Measurements from ENCODE around the gene HTRA3.

The HTRA3 gene

DNA sequence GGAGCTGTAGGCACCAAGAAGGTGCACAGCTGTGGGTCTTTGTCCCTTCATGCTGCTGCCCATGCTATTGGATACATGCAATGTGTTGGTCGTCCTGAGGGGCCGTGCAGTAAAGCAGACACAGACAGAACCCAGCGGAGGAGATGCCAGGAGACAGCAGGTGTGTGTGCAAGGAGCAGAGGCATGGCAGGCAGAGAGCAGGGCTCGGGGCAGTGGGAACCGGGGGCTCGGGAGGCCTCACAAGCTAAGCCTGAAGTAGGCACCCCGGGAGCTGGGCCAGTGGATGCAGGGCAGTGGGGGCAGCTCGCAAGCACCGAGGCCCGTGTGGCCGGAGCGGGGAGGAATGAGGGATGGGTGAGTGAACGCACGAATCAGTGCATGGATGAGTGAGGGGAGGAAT is 13.2 kb downstream of the HTRA3 start:
- no peak for DNase-seq

GRCh38 chr4:8283161-8283560 is 13.6 kb downstream of the HTRA3 start:
- no peak for DNase-seq

- no peak for DNase-seq
Observed at GRCh38 chr4:8283631-8284121, 14.1 kb downstream of the HTRA3 start.

DNA sequence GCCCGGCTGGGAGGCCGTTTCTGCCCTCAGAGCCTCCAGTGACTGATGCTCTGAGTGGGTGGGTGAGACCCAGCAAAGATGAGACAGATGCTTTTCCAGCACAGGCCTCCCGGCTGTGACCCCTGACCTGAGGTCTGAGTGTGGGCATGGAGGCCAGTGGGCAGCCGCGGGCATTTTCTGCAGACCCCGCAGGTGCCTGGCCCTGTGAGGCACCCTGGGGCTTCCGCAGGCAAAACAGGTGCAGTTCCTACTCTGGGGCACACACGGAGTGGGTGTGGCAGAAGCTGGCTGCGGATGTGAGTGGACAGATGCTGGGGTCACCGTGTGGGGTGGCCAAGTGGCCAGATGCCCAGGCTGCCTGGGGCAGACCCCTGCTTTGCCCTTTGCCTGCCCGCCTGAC is 14.8 kb downstream of the HTRA3 start:
- DNase-seq: no peak

- DNase-seq: no peak
Observed at GRCh38 chr4:8285143-8285975, 15.8 kb downstream of the HTRA3 start.

DNA sequence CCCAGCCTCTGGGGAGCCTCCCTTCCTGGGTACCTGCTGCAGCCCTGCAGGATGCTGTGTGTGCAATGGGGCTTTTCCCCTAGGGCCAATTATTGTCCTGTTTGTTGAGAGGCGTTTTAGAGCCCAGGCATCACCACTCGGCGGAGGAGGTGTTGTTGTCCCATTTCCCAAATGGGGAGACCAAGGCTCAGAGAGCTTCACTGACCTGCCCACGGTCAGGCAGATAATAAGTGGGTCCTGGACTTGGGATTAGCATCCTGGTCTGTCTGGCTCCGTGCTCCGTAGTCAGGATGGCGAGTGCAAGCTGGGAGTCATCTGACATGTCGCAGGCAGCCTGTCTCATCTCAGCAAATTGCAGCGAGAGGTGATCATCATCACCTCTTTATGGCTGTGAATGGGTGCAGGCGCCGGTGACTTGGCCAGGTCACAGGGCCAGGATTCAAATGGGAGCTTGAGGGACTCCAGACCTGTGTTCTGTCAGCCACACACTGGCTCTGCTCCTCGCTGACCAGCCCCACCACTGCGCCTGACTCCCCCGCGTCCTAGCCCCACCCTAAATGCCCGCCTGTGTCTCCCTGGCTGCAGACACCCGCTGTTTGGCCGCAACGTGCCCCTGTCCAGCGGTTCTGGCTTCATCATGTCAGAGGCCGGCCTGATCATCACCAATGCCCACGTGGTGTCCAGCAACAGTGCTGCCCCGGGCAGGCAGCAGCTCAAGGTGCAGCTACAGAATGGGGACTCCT is 16.6 kb downstream of the HTRA3 start:
- DNase-seq: no peak

DNA sequence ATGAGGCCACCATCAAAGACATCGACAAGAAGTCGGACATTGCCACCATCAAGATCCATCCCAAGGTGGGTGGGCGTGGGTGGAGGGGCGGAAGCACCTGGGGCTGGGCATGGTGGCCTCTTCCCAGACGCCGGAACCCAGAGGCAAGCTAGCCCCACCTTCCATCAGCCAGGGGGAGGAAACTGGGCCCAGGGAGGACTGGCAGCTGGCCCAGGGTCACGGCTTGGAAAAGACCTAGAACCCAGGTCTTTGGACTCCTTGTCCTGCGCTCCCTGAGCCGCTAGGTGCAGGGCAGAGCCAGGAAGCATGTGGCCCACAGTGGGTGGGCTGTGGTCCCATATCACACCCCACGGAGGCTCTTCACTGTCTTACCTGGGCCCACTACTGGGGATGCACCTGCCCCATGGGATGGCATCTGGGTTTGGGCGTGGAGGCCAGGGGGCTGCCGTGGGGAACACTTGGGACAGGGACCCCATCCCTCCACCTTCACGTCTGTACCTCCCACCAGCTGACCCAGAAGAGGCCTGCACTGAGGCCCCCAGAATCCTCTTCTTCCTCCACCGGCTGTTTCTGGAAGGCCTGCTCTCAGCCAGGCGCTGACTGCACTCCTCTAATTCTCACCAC is 17.3 kb downstream of the HTRA3 start:
- no peak for DNase-seq

- DNase-seq: no peak
Observed at GRCh38 chr4:8287343-8288280, 18.1 kb downstream of the HTRA3 start.

DNA sequence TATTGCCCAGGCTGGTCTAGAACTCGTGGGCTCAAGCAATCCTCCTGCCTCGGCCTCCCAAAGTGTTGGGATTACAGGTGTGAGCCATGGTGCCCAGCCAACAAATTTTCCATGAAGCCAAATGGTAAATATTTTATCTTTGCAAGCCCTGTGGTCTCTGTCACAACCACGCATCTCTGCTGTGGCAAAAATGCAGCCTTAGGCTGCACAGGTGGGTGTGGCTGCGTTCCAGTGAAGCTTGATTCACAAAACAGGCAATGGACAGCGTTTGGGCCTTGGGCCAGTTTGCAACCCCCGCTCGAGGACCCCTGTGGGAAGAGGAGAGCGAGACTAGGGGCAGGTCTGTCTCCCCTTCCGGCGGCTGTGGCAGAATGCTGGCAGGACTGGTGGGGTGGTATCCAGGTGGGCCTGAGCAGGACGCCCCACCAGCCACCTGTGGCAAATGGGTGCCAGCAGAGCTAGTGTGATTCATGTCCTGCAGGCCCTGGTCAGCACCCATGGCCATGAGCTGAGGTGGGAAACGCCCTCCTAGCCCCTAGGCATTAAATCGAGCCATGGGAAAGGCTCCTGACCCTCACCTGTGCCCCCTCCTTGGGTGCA is 19.7 kb downstream of the HTRA3 start:
- DNase-seq: no peak

DNA sequence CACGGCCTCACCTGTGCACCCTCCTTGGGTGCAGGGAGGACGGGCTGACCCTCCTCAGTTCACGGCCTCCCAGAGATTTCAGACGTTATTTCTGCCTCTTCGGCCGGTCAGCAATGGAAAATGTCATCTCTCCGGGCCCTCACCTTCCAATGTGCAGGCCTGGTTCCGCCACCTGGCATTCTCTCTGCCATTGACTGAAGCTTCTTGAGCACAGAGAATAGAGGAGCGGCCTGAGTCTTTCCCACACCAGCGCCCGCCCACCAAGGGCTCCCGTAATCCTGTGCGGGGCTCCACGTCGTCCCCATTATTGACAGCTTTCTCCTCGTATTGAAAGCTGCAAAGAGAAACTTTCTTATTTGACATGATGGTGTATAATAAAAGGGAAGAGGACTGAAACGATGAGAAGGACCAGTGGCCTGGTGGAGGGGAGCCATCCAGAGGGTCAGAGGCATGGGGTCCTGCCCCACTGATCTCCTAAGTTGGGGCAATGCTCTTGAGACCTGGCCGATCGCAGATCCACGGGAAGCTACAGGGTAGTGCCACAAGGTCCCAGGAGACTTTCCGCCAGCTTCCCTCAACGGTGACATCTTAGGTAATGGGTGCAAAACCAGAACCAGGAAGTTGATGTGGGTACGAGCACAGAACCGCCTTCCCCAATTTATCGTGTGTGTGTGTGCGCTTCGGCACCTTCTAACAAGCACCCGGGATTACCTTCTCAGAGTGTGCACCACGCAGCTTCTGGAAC is 20.6 kb downstream of the HTRA3 start:
- DNase-seq: no peak

- DNase-seq: no peak
Observed at GRCh38 chr4:8290701-8290970, 21.1 kb downstream of the HTRA3 start.

- no peak for DNase-seq
Observed at GRCh38 chr4:8291036-8291682, 21.6 kb downstream of the HTRA3 start.

GRCh38 chr4:8291701-8292477 is 22.3 kb downstream of the HTRA3 start:
- no peak for DNase-seq

DNA sequence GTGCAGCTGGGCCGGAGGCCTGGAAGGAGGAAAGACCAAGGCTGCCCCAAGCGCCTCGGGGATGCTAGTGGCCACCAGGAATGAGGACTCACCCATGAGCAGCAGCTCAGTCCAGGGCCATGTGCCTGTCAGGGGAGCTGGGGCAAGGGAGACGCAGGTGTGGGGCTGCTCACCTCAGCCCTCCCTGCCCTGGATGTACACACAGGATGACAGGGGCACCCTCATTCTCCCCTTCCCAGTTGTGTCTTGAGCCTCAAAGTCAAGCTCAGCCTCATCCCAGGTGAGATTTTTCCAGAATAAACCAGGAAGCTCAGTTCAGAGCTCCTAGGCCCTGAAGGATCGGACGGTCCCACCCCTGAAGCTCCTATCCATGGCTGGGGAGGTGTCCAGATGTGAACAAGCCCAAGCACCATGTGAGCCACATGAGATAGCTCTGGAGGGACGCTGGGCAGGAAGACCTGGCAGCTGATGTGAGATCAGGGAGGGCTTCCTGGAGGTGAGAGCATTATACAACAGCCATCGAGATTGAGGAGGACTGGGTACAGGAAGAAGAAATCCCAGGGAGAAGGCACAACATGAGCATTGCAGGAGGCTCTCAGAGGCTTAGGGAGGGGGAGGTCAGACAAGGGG is 23.0 kb downstream of the HTRA3 start:
- DNase-seq: no peak

DNA sequence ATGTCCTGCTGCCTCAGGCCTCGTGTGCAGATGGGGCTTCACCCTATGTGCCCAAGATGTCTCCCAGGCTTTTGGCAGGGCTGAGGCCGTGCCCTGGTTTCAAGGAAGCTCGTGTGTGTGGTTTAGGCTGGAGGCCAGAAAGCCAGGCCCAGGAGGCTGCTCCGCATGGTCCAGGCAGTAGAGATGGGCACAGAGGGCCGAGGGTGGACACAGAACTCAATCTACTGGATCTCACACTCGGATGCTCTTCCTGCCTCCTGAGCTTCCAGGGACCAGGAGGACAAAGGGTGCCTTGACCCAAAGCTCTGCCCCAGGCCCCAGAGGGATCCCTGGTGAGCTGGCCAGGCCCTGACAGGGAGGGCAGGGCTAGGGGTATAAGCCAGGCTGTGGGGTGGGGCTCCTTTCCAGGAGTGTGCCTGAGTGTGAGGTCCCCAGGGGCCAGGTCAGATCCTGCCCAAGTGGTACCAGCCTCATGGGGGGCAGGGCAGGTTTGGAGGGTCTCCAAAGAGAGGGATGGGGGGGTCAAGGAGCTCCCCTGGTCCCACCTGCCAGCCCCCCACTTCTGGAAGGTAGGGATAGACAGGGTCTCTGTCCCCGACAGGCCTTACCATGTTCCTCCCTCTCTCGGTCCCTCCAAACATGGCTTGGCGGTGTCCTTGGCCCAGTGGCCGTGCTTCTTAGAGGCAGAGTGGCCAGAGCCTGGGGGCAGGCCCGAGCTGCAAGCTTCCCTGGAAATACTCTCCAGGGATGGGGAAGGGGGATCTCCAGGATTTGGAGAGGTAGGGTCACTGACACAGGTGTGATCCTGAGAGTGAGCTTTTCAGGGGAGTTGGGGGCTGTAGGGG is 23.8 kb downstream of the HTRA3 start:
- no peak for DNase-seq

- no peak for DNase-seq
Observed at GRCh38 chr4:8294036-8294435, 24.5 kb downstream of the HTRA3 start.

DNA sequence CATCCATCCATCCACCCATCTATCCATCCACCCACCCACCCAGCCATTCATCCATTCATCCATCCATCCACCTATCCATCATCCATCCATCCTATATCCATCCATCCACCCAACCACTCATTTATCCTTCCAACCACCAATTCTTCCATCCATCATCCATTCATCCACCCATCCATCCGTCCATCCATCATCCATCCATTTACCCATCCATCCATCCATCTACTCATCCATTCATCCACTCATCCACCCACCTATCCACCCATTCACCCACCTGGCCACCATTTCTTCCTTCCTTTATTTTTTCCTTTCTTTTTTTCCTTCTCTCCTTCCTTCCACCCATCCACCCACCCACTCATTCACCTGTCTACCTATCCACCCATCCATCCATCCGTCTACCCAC is 25.2 kb downstream of the HTRA3 start:
- no peak for DNase-seq

DNA sequence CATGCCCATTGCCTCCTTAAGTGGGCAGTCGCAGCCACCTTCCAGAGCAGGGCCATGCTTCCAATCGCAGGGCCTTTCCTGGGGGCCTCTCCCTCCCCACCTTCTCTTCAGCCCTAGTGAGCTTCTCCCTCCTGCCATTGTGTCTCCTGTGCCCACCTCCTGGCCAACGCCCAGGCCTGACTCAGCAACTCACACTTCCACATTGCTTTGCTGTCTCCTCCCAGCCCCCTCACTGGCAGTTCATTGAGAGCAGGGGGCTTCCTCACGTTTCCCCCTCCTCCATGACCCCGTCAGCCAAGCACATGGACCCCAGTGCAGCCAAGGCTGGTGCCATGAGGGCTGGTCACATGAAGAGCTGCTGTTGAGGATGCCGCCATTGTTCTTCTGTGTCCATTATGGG is 25.9 kb downstream of the HTRA3 start:
- DNase-seq: no peak

GRCh38 chr4:8296491-8296890 is 26.9 kb downstream of the HTRA3 start:
- no peak for DNase-seq

All from NCI-H1092 treated with DMSO at 0.1 percent for 48 hours (cell line).